Measurements from ENCODE around the gene TBX15.

DNA sequence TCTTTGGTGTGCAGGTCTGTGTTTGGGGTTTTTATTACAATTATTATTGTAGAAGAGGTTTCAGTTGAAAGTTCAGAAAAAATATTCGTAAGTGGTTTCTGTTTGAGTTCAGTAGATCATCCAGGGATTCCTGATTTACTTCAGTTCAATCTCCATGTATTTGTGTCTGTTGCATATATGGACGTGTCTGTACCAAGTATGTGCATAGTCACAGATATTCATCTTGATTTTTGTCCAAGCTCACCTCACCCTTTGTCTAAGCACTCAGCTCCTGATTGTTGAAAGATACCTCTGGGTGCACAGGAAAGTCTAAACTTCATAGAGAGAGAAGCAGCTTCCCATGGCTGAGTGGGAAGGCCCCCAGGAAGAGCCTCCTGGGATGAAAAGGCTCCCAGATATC, 141.7 kb downstream of the TBX15 start:
- TF ChIP-seq, protein P1, sequence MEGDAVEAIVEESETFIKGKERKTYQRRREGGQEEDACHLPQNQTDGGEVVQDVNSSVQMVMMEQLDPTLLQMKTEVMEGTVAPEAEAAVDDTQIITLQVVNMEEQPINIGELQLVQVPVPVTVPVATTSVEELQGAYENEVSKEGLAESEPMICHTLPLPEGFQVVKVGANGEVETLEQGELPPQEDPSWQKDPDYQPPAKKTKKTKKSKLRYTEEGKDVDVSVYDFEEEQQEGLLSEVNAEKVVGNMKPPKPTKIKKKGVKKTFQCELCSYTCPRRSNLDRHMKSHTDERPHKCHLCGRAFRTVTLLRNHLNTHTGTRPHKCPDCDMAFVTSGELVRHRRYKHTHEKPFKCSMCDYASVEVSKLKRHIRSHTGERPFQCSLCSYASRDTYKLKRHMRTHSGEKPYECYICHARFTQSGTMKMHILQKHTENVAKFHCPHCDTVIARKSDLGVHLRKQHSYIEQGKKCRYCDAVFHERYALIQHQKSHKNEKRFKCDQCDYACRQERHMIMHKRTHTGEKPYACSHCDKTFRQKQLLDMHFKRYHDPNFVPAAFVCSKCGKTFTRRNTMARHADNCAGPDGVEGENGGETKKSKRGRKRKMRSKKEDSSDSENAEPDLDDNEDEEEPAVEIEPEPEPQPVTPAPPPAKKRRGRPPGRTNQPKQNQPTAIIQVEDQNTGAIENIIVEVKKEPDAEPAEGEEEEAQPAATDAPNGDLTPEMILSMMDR (IDR thresholded peaks at IDR 0.05): no peak
- no peak for TF ChIP-seq EP300 (IDR thresholded peaks at IDR 0.05)
- no peak for TF ChIP-seq POLR2A (IDR thresholded peaks at IDR 0.05)
